GM12878 (cell line): ENCODE results near the gene SOX11. TPM values are rescaled to one million over a fixed set of nuclear protein-coding genes. Genes with fewer than 3 reads are reported as not detected.

ENCODE experiments used
- ATAC-seq: fragments of 200-7000 bp; cut with Tn5 transposase; 3 replicates; pipeline ENCODE4 v1.9.1; 2020; ENCODE audit warnings: mild to moderate bottlenecking, moderate library complexity
- BruUV-seq: library from RNA; stranded (reverse); fragments of 400-500 nt; replicated peaks from 2 replicates; lab custom pipeline; 2021; lab: Mats Ljungman, UMichigan
- CTCF ChIA-PET: fragments of 300-600 bp; sonication (Branson Sonifier 250); formaldehyde crosslinking; extraction: SDS; loops from one replicate; lab custom pipeline; 2021; ENCODE audit warnings: inconsistent platforms; lab: Yijun Ruan, JAX
- POLR2A ChIA-PET: fragments of 350-600 bp; formaldehyde crosslinking; extraction: SDS; loops from one replicate; lab custom pipeline; 2021; ENCODE audit warnings: inconsistent platforms; lab: Charles Lee
- RAD21 ChIA-PET: fragments of 300-600 bp; sonication (Branson Sonifier 250); formaldehyde crosslinking; loops from one replicate; lab custom pipeline; 2023; ENCODE audit warnings: antibody characterized with exemption; ENCODE audit not compliant: unreplicated experiment; lab: Charles Lee
- SMC1A ChIA-PET: fragments of 300-600 bp; sonication (Branson Sonifier 250); formaldehyde crosslinking; loops from one replicate; lab custom pipeline; 2023; ENCODE audit not compliant: unreplicated experiment, uncharacterized antibody; lab: Charles Lee
- DNase-seq: peaks from one replicate; pipeline ENCODE4 v3.0.0-alpha.2; 2011; ENCODE audit warnings: low read depth, low spot score
- FAIRE-seq: peaks from 3 replicates; lab custom pipeline; 2011; peaks lifted over from hg19 to GRCh38; lab: Jason Lieb, UNC
- H2AFZ ChIP-seq: 2 replicates; pipeline ENCODE4 v1.6.0; 2011; ENCODE audit warnings: low read depth, low read length, control low read depth; ENCODE audit not compliant: control insufficient read depth
- H3K27ac ChIP-seq: 2 replicates; pipeline ENCODE4 v1.5.1; 2011; ENCODE audit warnings: control low read depth; ENCODE audit not compliant: control insufficient read depth, insufficient read depth
- H3K27me3 ChIP-seq, 2 experiments: replicated peaks in 1 of 2; 2 replicates each; pipeline versions ENCODE4 v1.6.0 to v1.6.1; 2011; ENCODE audit warnings: low read length in 1 of 2; ENCODE audit not compliant: control insufficient read depth in 2 of 2, insufficient read depth in 2 of 2
- H3K36me3 ChIP-seq, 2 experiments: 2 replicates each; pipeline ENCODE4 v1.5.1; 2011; ENCODE audit warnings: low read length in 1 of 2; ENCODE audit not compliant: control insufficient read depth in 2 of 2, insufficient read depth in 2 of 2
- H3K4me1 ChIP-seq: 2 replicates; pipeline ENCODE4 v1.6.1; 2011; ENCODE audit warnings: mild to moderate bottlenecking, low read length, moderate library complexity, mixed read lengths; ENCODE audit not compliant: control insufficient read depth, insufficient read depth
- H3K4me2 ChIP-seq: 2 replicates; pipeline ENCODE4 v1.6.0; 2011; ENCODE audit warnings: control low read depth; ENCODE audit not compliant: control insufficient read depth, insufficient read depth
- H3K4me3 ChIP-seq: fragments of 200-600 bp; sonication (generic); 2 replicates; pipeline ENCODE4 v1.5.1; 2016
- H3K79me2 ChIP-seq: 2 replicates; pipeline ENCODE4 v1.6.0; 2011; ENCODE audit warnings: low read length; ENCODE audit not compliant: control insufficient read depth, insufficient read depth
- H3K9ac ChIP-seq: 2 replicates; pipeline ENCODE4 v1.8.0; 2011; ENCODE audit warnings: low read length, control low read depth, mixed read lengths; ENCODE audit not compliant: control insufficient read depth, insufficient read depth
- H3K9me3 ChIP-seq: replicated peaks from 3 replicates; pipeline ENCODE4 v1.5.1; 2011; ENCODE audit warnings: mild to moderate bottlenecking, low read length; ENCODE audit not compliant: control insufficient read depth, insufficient read depth
- H4K20me1 ChIP-seq: 2 replicates; pipeline ENCODE4 v1.6.0; 2011; ENCODE audit not compliant: control insufficient read depth, insufficient read depth
- ATF7 ChIP-seq: fragments of 450-650 bp; IDR thresholded peaks from 2 replicates; pipeline ENCODE4 v1.6.1; 2016; ENCODE audit warnings: low read depth, mild to moderate bottlenecking
- CEBPB ChIP-seq, 2 experiments: fragments of 150-350 bp in 1 of 2; IDR thresholded peaks; 2 replicates each; pipeline ENCODE4 v1.6.1; 2012 to 2014; ENCODE audit warnings: low read depth in 2 of 2, low read length in 2 of 2, borderline replicate concordance in 1 of 2, inconsistent platforms in 1 of 2
- CEBPZ ChIP-seq: fragments of 150-350 bp; IDR thresholded peaks from 2 replicates; pipeline ENCODE4 v1.6.1; 2016; ENCODE audit warnings: low read depth, low read length
- JUNB ChIP-seq: IDR thresholded peaks from 2 replicates; pipeline ENCODE4 v1.6.1; 2016; ENCODE audit warnings: antibody characterized with exemption, mild to moderate bottlenecking
- MAX ChIP-seq: IDR thresholded peaks from 2 replicates; pipeline ENCODE4 v1.6.1; 2012; ENCODE audit warnings: low read depth, low read length, improper control_type of control experiment
- MYB ChIP-seq: fragments of 150-350 bp; IDR thresholded peaks from 2 replicates; pipeline ENCODE4 v1.6.1; 2014; ENCODE audit warnings: mild to moderate bottlenecking, low read depth, low read length, borderline replicate concordance
- RB1 ChIP-seq: fragments of 450-650 bp; formaldehyde crosslinking; IDR thresholded peaks from 2 replicates; pipeline ENCODE4 v1.6.1; 2017; ENCODE audit warnings: mild to moderate bottlenecking, borderline replicate concordance
- SRF ChIP-seq, 2 experiments: IDR thresholded peaks; 2 replicates each; pipeline ENCODE4 v1.6.1; 2011; ENCODE audit warnings: low read depth in 2 of 2, low read length in 2 of 2, mild to moderate bottlenecking in 1 of 2, moderate library complexity in 1 of 2
- WRNIP1 ChIP-seq: IDR thresholded peaks from 2 replicates; pipeline ENCODE4 v1.6.1; 2011; ENCODE audit warnings: low read depth, low read length, improper control_type of control experiment, borderline replicate concordance
- WGBS: methylation state at CpG from one replicate; pipeline ENCODE4 v1.1.6; 2016; ENCODE audit warnings: low lambda C conversion rate; ENCODE audit not compliant: insufficient replicate concordance, insufficient coverage; ENCODE audit errors: missing lambda C conversion rate; 5-methylcytosine and 5-hydroxymethylcytosine counted together
- in situ Hi-C: fragments of 300-500 bp; cut with MboI; formaldehyde crosslinking; loops from 9 replicates; pipeline ENCODE4 v1.14.3; 2018; ENCODE audit warnings: mixed read lengths
- intact Hi-C: fragments of 100-400 bp; cut with micrococcal nuclease; formaldehyde crosslinking; loops from one replicate; pipeline ENCODE4 v1.14.2; 2022; ENCODE audit not compliant: unreplicated experiment
- polyA plus RNA-seq, 11 experiments: library from polyadenylated mRNA; depleted of rRNA in 4 of 11; unstranded in 6 of 11; stranded (reverse) in 5 of 11; fragments of >200 nt; fragmentation: Nextera tagmentation in 4 of 11; fragmentation: Illumina TruSeq in 1 of 11; extraction: Ambion mirVana in 4 of 11; extraction: Trizol in 1 of 11; gene quantifications; 1 replicate in 1 of 11; 2 replicates in 10 of 11; pipeline versions ENCODE4 v1.2.1 to v1.2.3, GENCODE V29; 2011 to 2016; ENCODE audit warnings: inconsistent platforms in 2 of 11, missing spikeins in 2 of 11, low read depth in 1 of 11
- total RNA-seq, 4 experiments: library from RNA; depleted of rRNA in 3 of 4; stranded (reverse); fragments of >200 nt in 3 of 4; fragmentation: Illumina TruSeq in 1 of 4; extraction: Trizol in 1 of 4; gene quantifications; 2 replicates each; pipeline versions ENCODE4 v1.2.1 to v1.2.3, GENCODE V29; 2013 to 2021
- TF ChIP-seq, protein P1 (sequence below): IDR thresholded peaks from 2 replicates; pipeline ENCODE4 v1.6.1; 2011; ENCODE audit warnings: borderline replicate concordance, low read depth, mild to moderate bottlenecking, moderate library complexity, low read length; ENCODE audit not compliant: insufficient read depth, poor library complexity, severe bottlenecking

SOX11 gene
- total and polyA plus RNA-seq, 10 of the 15 experiments (the other 5 are each of a cell fraction or from before 2014, with no cell fraction given): 0.03 to 0.04 (median 0.03) TPM; not detected in 7

- ChIA-PET SMC1A (interaction anchor here (1.0 to 1.9 kb wide), 2 partner anchors 11 to 25 kb away, joined by 3 to 6 read pairs; no protein-coding TSS in a partner anchor), RAD21 (no interaction called here), CTCF (no interaction called here), POLR2A (no interaction called here)
- ATAC-seq: no peak
- Histone ChIP-seq H3K4me1 (no peaks in the 10 kb centered on the region), H2AFZ (no peak overlapping the region), H3K4me3 (no peak overlapping the region), H4K20me1 (no peaks in the 10 kb centered on the region), H3K36me3 (no peaks in the 10 kb centered on the region), H3K27me3 (no peaks in the 10 kb centered on the region), H3K9ac (no peak overlapping the region), H3K27ac (no peak overlapping the region), H3K79me2 (no peaks in the 10 kb centered on the region), H3K9me3 (no peaks in the 10 kb centered on the region), H3K4me2 (no peak overlapping the region)
- no TSS peak for BruUV-seq
- no peak for DNase-seq
- no peak for FAIRE-seq
- WGBS: 21% methylated on average over 2 of the region's 2 CpGs
- intact Hi-C loops: no loop called here
- TF ChIP-seq JUNB (no peak), SRF (IDR thresholded peaks at IDR 0.05; ENCODE audit: low read depth in 2 of 2, low read length in 2 of 2) (no peak), ATF7 (no peak), WRNIP1 (no peak), RB1 (no peak), CEBPB (IDR thresholded peaks at IDR 0.05; ENCODE audit: borderline replicate concordance in 1 of 2, low read depth in 2 of 2, low read length in 2 of 2) (no peak)
- in situ Hi-C loops: no loop called here
Measured at GRCh38 chr2:5703166-5703565, 11.0 kb downstream of the SOX11 start.

- ChIA-PET SMC1A (no interaction called here), RAD21 (interaction anchor here (0.6 kb wide), 1 partner anchor 1079 kb away, joined by 4 read pairs; no protein-coding TSS in a partner anchor), POLR2A (no interaction called here), CTCF (no interaction called here)
- no peak overlapping the region for H3K4me2 ChIP-seq
- no CpG with 5 or more reads among the region's 4 CpGs for WGBS
- H3K36me3 ChIP-seq: no peaks in the 10 kb centered on the region
- in situ Hi-C loops (no loop called here), intact Hi-C loops (no loop called here)
- no peak overlapping the region for H2AFZ ChIP-seq
- no peaks in the 10 kb centered on the region for H3K79me2 ChIP-seq
- BruUV-seq: no TSS peak
- no peak for FAIRE-seq
- no peaks in the 10 kb centered on the region for H4K20me1 ChIP-seq
- TF ChIP-seq MAX: no peak
- no peak for TF ChIP-seq MYB
- no peak for TF ChIP-seq CEBPZ
- TF ChIP-seq, protein P1, sequence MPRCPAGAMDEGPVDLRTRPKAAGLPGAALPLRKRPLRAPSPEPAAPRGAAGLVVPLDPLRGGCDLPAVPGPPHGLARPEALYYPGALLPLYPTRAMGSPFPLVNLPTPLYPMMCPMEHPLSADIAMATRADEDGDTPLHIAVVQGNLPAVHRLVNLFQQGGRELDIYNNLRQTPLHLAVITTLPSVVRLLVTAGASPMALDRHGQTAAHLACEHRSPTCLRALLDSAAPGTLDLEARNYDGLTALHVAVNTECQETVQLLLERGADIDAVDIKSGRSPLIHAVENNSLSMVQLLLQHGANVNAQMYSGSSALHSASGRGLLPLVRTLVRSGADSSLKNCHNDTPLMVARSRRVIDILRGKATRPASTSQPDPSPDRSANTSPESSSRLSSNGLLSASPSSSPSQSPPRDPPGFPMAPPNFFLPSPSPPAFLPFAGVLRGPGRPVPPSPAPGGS: no peak
- no peak overlapping the region for H3K27ac ChIP-seq
- H3K9ac ChIP-seq: no peak overlapping the region
- H3K4me3 ChIP-seq: no peak overlapping the region
- no peak for DNase-seq
- no peaks in the 10 kb centered on the region for H3K9me3 ChIP-seq
- ATAC-seq: no peak
- H3K4me1 ChIP-seq: no peaks in the 10 kb centered on the region
- H3K27me3 ChIP-seq: no peaks in the 10 kb centered on the region
Measured at GRCh38 chr2:5705490-5705889, 13.3 kb downstream of the SOX11 start.
